MCF 10A (cell line): Measurements from ENCODE around the gene MAP2K7. TPM values are rescaled to one million over a fixed set of nuclear protein-coding genes. Genes with fewer than 3 reads are reported as not detected.
A peak's percentile ranks its signal among the peaks of the same experiment; 100 is the strongest.

Experiments
- BruUV-seq: library from RNA; stranded (reverse); fragments of 400-500 nt; replicated peaks from 2 replicates; lab custom pipeline; 2021; lab: Mats Ljungman, UMichigan
- CTCF ChIA-PET: fragments of 300-600 bp; sonication (Branson Sonifier 250); formaldehyde crosslinking; extraction: SDS; loops from one replicate; lab custom pipeline; 2021; ENCODE audit warnings: antibody characterized with exemption, inconsistent platforms; lab: Yijun Ruan, JAX
- POLR2A ChIA-PET: fragments of 300-600, 350-650 bp; sonication (Branson Sonifier 250); formaldehyde crosslinking; extraction: SDS; loops from one replicate; lab custom pipeline; 2020; ENCODE audit warnings: antibody characterized with exemption, inconsistent platforms; lab: Yijun Ruan, JAX
- DNase-seq: peaks from one replicate; pipeline ENCODE4 v3.0.0-alpha.2; 2018; ENCODE audit not compliant: unreplicated experiment
- H3K27ac Mint-ChIP-seq: one replicate; pipeline ENCODE4 v1.8.0; 2022; ENCODE audit warnings: mild to moderate bottlenecking, low read depth, mixed read lengths; ENCODE audit not compliant: unreplicated experiment
- H3K27me3 Mint-ChIP-seq: one replicate; pipeline ENCODE4 v1.8.0; 2022; ENCODE audit warnings: mixed read lengths; ENCODE audit not compliant: insufficient read depth, unreplicated experiment
- H3K36me3 Mint-ChIP-seq: one replicate; pipeline ENCODE4 v1.8.0; 2022; ENCODE audit warnings: mild to moderate bottlenecking, moderate library complexity, mixed read lengths; ENCODE audit not compliant: insufficient read depth, unreplicated experiment
- H3K4me1 Mint-ChIP-seq: one replicate; pipeline ENCODE4 v1.8.0; 2022; ENCODE audit warnings: mixed read lengths; ENCODE audit not compliant: insufficient read depth, unreplicated experiment
- H3K4me3 Mint-ChIP-seq: one replicate; pipeline ENCODE4 v1.8.0; 2022; ENCODE audit warnings: mild to moderate bottlenecking, moderate library complexity, mixed read lengths; ENCODE audit not compliant: unreplicated experiment
- H3K9me3 Mint-ChIP-seq: one replicate; pipeline ENCODE4 v1.8.0; 2022; ENCODE audit warnings: mixed read lengths; ENCODE audit not compliant: unreplicated experiment
- CTCF ChIP-seq: fragments of 200-600 bp; IDR thresholded peaks from one replicate; pipeline ENCODE4 v1.8.0; 2022; ENCODE audit warnings: antibody characterized with exemption, mild to moderate bottlenecking; ENCODE audit not compliant: unreplicated experiment
- intact Hi-C: fragments of 100-400 bp; cut with micrococcal nuclease; formaldehyde crosslinking; loops from 2 replicates; pipeline ENCODE4 v1.14.1; 2022
- total RNA-seq: library from RNA; stranded (reverse); gene quantifications from 2 replicates; pipeline ENCODE4 v1.2.3, GENCODE V29; 2022

MAP2K7 gene
- total RNA-seq, 1 experiment from 2014 or later: 36.3 TPM

DNA sequence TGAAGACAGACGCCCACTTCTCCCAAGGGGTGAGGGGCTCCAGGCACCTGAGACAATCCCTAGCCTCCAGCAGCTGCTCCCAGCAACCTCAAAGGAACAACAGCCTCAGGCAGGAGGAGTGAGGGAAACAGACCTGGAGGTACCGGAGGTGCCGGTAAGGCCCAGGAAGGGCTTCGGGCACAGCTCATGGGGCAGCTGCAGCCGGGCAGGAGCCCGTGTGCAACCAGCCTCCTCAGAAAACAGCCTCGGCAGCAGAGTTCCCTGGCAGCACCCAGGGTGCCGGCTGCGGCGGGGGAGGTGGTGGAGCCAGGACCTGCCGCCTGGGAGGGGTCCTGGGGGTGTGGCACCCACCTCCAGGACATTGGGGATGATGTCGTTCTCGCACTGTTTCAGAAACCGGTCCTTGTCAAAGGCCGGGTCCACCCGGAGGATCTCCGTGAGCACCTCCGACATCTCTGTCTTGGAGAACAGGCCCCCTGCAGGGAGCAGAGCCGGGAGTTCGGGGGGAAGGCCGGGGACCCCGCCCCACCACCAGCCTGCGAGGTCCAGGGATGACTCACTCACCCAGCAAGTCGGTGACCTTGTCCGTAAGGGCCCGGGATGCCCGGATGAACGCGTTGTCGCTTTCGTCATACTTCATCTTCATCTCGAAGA lies 28.7 kb downstream of the MAP2K7 start:
- Mint-ChIP-seq H3K4me1 (peaks cover 13% of the 10 kb centered on the region), H3K27ac (no peak overlapping the region), H3K4me3 (no peak overlapping the region), H3K9me3 (no peaks in the 10 kb centered on the region), H3K27me3 (no peaks in the 10 kb centered on the region), H3K36me3 (peaks cover 81% of the 10 kb centered on the region)
- intact Hi-C loops: no loop called here
- DNase-seq: no peak
- no TSS peak for BruUV-seq
- ChIA-PET CTCF (interaction anchor here (0.7 kb wide), 1 partner anchor 415 kb away, joined by 5 read pairs; no protein-coding TSS in a partner anchor), POLR2A (no interaction called here)
- no peak for TF ChIP-seq CTCF

- DNase-seq: no peak
- BruUV-seq: no TSS peak
- Mint-ChIP-seq H3K27ac (no peak overlapping the region), H3K4me1 (peaks cover 13% of the 10 kb centered on the region), H3K36me3 (peaks cover 85% of the 10 kb centered on the region), H3K4me3 (no peak overlapping the region), H3K27me3 (no peaks in the 10 kb centered on the region), H3K9me3 (no peaks in the 10 kb centered on the region)
- intact Hi-C loops: no loop called here
- POLR2A ChIA-PET: no interaction called here
- CTCF ChIA-PET: interaction anchor here (0.5 kb wide), 1 partner anchor 11 kb away, joined by 3 read pairs; no protein-coding TSS in a partner anchor
- no peak for TF ChIP-seq CTCF
Measured at GRCh38 chr19:7932930-7933300, 29.2 kb downstream of the MAP2K7 start.

DNA sequence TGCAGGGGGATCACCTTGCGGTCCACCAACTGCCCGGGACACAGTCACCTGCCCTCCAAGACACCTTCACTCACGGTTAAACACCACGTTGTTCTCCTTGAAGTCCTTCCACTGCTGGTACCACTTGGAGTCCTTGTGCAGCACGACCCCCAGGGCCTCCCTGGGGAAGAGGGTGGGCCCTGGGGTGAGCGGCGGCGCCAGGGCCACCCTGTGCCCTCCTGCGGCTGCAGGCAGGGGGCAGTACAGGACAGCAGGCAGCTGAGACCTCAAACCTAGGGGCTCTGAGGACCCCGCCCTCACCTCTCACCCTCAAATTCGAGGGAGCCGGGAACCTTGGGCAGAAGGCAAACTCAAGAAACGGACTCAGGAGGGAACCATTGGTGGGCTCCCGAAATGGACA lies 29.7 kb downstream of the MAP2K7 start:
- intact Hi-C loops: no loop called here
- no peak overlapping the region for H3K27ac Mint-ChIP-seq
- H3K27me3 Mint-ChIP-seq: no peaks in the 10 kb centered on the region
- no TSS peak for BruUV-seq
- no peak for DNase-seq
- TF ChIP-seq CTCF: no peak
- ChIA-PET POLR2A (no interaction called here), CTCF (interaction anchor here (0.5 kb wide), 1 partner anchor 11 kb away, joined by 3 read pairs; no protein-coding TSS in a partner anchor)
- H3K9me3 Mint-ChIP-seq: no peaks in the 10 kb centered on the region
- H3K36me3 Mint-ChIP-seq: peaks cover 85% of the 10 kb centered on the region
- H3K4me3 Mint-ChIP-seq: no peak overlapping the region
- H3K4me1 Mint-ChIP-seq: peaks cover 10% of the 10 kb centered on the region

- no peaks in the 10 kb centered on the region for H3K9me3 Mint-ChIP-seq
- no peak overlapping the region for H3K4me3 Mint-ChIP-seq
- no peak for DNase-seq
- BruUV-seq: no TSS peak
- H3K27ac Mint-ChIP-seq: peak overlapping the region; percentile 57
- peaks cover 4% of the 10 kb centered on the region for H3K4me1 Mint-ChIP-seq
- H3K36me3 Mint-ChIP-seq: peaks cover 85% of the 10 kb centered on the region
- intact Hi-C loops: no loop called here
- no peak for TF ChIP-seq CTCF
- POLR2A ChIA-PET: no interaction called here
- H3K27me3 Mint-ChIP-seq: no peaks in the 10 kb centered on the region
- CTCF ChIA-PET: interaction anchor here (1.8 kb wide), 1 partner anchor 10 kb away, joined by 7 read pairs; the partner anchor contains the start of gene TIMM44
Measured at GRCh38 chr19:7933828-7934725, 30.4 kb downstream of the MAP2K7 start.
